Thoracic aorta (tissue), 2 donors: ENCODE data around the gene NPIPB8. TPM values are rescaled to one million over a fixed set of nuclear protein-coding genes. Genes with fewer than 3 reads are reported as not detected.
"Not testable (repeated sequence)": the region's sequence is repeated elsewhere in the genome, so short reads cannot be mapped to it uniquely, and the experiment has no call there.

Experiments used
- ATAC-seq: fragments of 150-250 bp; one replicate; pipeline ENCODE4 v1.8.0; 2017; ENCODE audit warnings: low read depth; ENCODE audit not compliant: insufficient number of reproducible peaks, low FRiP score
- DNase-seq: peaks from one replicate; pipeline ENCODE4 v3.0.0-alpha.2; 2020; ENCODE audit warnings: low spot score
- H3K27ac ChIP-seq, 2 donors: fragments of 200-600 bp; sonication (generic); 1 replicate in 1 of 2; 2 replicates in 1 of 2; pipeline ENCODE4 v1.5.1; 2016; ENCODE audit warnings: mild to moderate bottlenecking in 2 of 2, moderate library complexity in 2 of 2
- H3K27me3 ChIP-seq: fragments of 200-600 bp; sonication (generic); replicated peaks from 2 replicates; pipeline ENCODE4 v1.6.0; 2016; ENCODE audit warnings: mild to moderate bottlenecking; ENCODE audit not compliant: insufficient read depth
- H3K36me3 ChIP-seq: fragments of 200-600 bp; sonication (generic); one replicate; pipeline ENCODE4 v1.5.1; 2016
- H3K4me1 ChIP-seq, 2 donors: fragments of 200-600 bp; sonication (generic); 1 replicate in 1 of 2; 2 replicates in 1 of 2; pipeline versions ENCODE4 v1.5.1 to v1.6.0; 2016; ENCODE audit warnings: low read depth in 2 of 2, mild to moderate bottlenecking in 1 of 2; ENCODE audit not compliant: control insufficient read depth in 1 of 2
- H3K4me3 ChIP-seq: fragments of 200-600 bp; sonication (generic); 2 replicates; pipeline ENCODE4 v1.5.1; 2016; ENCODE audit warnings: mild to moderate bottlenecking
- H3K9me3 ChIP-seq: fragments of 200-600 bp; sonication (generic); 2 replicates; pipeline ENCODE4 v1.5.1; 2016
- CTCF ChIP-seq: fragments of 200-600 bp; sonication (generic); IDR thresholded peaks from one replicate; pipeline ENCODE4 v1.5.1; 2019; ENCODE audit warnings: antibody characterized with exemption
- total RNA-seq, 2 donors: library from RNA; depleted of rRNA; stranded (reverse); fragments of >200 nt; gene quantifications; one replicate each; pipeline versions ENCODE4 v1.1.0 to v1.2.3, GENCODE V29; 2016

The NPIPB8 gene
- total RNA-seq, 2 donors from 2014 or later: not detected

DNA sequence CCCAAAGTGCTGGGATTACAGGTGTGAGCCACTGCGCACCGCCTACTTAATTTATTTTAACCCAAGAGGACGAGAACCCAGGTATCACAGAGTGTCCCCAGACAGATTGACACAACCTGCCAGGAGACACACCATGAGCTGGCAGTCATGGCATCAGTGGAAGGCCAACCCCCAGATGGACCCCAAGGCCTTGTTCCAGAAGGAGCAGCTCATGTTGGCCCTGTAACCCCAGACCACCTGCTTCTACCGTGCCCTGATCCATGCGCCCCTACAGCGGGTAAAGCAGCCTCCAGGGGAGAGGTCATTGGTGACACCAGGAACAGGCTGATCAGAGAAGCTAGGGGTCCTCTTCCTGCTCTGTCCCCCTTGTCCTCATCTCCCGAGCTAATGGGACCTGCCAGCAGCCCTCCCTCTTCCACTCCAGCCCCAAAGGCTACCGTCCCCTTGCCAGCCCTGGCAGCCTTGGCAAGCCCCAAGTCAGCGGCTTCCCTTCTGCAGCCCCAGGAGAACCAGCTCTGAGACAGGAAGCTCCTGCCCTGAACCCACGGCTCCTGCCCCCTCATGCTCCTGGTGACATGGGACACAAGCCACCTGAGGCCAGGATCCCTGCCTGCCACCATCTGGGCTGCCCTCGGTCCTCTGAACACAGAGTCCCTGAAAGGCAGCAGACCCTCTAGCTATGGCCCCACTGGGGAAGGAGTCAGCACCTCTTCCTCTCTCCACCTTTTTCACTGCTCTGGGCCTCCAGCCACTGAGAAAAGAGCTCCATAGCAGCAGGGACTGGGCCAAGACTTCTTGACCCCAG is 34.3 kb upstream of the NPIPB8 start:
- Histone ChIP-seq H3K4me1 (no peaks in the 10 kb centered on the region), H3K27ac (no peak overlapping the region), H3K27me3 (no peaks in the 10 kb centered on the region), H3K9me3 (no peaks in the 10 kb centered on the region), H3K4me3 (no peak overlapping the region), H3K36me3 (no peaks in the 10 kb centered on the region)
- TF ChIP-seq CTCF: no peak
- DNase-seq (no peak), ATAC-seq (no peak)

- H3K9me3 ChIP-seq: no peaks in the 10 kb centered on the region
- H3K4me3 ChIP-seq: no peak overlapping the region
- no peaks in the 10 kb centered on the region for H3K27me3 ChIP-seq
- no peak for TF ChIP-seq CTCF
- no peaks in the 10 kb centered on the region for H3K36me3 ChIP-seq
- DNase-seq (no peak), ATAC-seq (no peak)
- no peak overlapping the region for H3K27ac ChIP-seq
- H3K4me1 ChIP-seq: no peaks in the 10 kb centered on the region
Measured at GRCh38 chr16:28604186-28604565, 33.7 kb upstream of the NPIPB8 start.

- Histone ChIP-seq H3K36me3 (no peaks in the 10 kb centered on the region), H3K4me3 (no peak overlapping the region), H3K9me3 (no peaks in the 10 kb centered on the region), H3K4me1 (no peaks in the 10 kb centered on the region), H3K27ac (no peak overlapping the region), H3K27me3 (no peaks in the 10 kb centered on the region)
- DNase-seq (no peak), ATAC-seq (no peak)
- TF ChIP-seq CTCF: no peak
Measured at GRCh38 chr16:28606291-28607115, 31.4 kb upstream of the NPIPB8 start.

- no peak overlapping the region for H3K27ac ChIP-seq
- no peaks in the 10 kb centered on the region for H3K27me3 ChIP-seq
- H3K9me3 ChIP-seq: no peaks in the 10 kb centered on the region
- DNase-seq (no peak), ATAC-seq (no peak)
- TF ChIP-seq CTCF: no peak
- H3K36me3 ChIP-seq: no peaks in the 10 kb centered on the region
- H3K4me3 ChIP-seq: no peak overlapping the region
- no peaks in the 10 kb centered on the region for H3K4me1 ChIP-seq
Measured at GRCh38 chr16:28607116-28607623, 30.7 kb upstream of the NPIPB8 start.

GRCh38 chr16:28607681-28608495 is 30.0 kb upstream of the NPIPB8 start:
- not testable (repeated sequence) for H3K36me3 ChIP-seq, H3K4me3 ChIP-seq, ATAC-seq, H3K27me3 ChIP-seq, H3K27ac ChIP-seq, DNase-seq, H3K9me3 ChIP-seq, H3K4me1 ChIP-seq

- not testable (repeated sequence) for ATAC-seq, H3K9me3 ChIP-seq, H3K27me3 ChIP-seq, H3K27ac ChIP-seq, DNase-seq, H3K4me1 ChIP-seq, H3K4me3 ChIP-seq, H3K36me3 ChIP-seq
Measured at GRCh38 chr16:28608496-28608808, 29.4 kb upstream of the NPIPB8 start.

DNA sequence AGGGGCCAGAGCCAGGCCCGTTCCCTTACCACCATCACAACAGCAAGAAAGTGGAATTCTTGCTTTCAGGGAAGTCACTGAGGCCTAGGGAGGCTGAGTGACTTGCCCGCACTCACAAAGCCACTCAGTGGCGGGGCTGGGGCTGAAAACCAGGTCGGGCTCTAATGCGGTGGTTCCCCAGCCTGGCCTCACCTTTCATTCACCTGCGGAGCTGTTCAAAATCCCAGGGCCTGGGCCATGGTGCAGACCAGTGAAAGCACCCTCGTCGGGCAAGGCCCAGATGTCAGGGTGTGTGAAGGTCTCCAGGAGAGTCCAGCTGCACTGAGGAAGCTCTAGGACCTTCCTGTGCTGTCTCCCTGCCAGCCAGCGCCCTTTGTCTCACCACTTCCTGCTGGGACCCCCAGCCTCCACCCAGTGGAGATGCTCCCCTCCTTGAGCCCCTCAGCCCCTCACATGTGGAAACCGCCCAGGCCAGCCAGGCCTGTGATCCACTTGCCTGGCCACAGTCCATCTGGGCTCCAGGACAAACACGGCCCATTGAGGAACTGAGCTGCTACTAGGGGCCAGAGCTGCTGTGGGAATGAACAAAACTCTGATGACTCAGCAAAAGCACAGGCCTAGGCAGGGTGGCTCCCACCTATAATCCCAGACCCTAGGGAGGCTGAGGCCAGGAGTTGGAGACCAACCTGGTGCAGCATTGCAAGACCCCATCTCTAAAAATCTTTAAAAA is 28.8 kb upstream of the NPIPB8 start:
- H3K27me3 ChIP-seq, H3K36me3 ChIP-seq, DNase-seq, H3K9me3 ChIP-seq, ATAC-seq, H3K4me1 ChIP-seq, H3K27ac ChIP-seq: not testable (repeated sequence)
- H3K4me3 ChIP-seq: peak overlapping the region; percentile 51
